ENCODE results near the gene UQCRHL.

DNA sequence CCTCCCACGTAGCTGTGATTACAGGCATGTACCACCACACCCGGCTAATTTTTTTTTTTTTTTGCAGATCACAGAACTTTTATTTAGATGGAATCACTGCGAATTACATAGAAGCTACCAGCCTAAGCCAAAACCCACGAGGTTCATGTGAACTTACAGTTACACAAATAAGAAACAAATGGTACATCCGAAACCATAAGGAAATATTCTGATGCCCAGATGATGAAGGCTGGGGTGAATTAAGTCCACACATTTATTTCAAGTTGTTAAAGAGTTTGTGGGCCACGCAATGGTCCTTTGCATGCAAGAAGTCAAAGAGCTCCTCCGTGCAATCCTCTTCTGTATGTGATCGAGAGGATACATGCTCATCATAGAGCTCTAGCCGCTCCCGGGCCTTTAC, 328 bp downstream of the UQCRHL start:
- TF ChIP-seq, protein P1, sequence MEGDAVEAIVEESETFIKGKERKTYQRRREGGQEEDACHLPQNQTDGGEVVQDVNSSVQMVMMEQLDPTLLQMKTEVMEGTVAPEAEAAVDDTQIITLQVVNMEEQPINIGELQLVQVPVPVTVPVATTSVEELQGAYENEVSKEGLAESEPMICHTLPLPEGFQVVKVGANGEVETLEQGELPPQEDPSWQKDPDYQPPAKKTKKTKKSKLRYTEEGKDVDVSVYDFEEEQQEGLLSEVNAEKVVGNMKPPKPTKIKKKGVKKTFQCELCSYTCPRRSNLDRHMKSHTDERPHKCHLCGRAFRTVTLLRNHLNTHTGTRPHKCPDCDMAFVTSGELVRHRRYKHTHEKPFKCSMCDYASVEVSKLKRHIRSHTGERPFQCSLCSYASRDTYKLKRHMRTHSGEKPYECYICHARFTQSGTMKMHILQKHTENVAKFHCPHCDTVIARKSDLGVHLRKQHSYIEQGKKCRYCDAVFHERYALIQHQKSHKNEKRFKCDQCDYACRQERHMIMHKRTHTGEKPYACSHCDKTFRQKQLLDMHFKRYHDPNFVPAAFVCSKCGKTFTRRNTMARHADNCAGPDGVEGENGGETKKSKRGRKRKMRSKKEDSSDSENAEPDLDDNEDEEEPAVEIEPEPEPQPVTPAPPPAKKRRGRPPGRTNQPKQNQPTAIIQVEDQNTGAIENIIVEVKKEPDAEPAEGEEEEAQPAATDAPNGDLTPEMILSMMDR (IDR thresholded peaks at IDR 0.05 in 4 of 5, conservative IDR thresholded peaks at IDR 0.05 in 1 of 5), result no peak
- TF ChIP-seq POLR2A (IDR thresholded peaks at IDR 0.05), result no peak
